ENCODE data around the gene PTPN20.
"Not testable (repeated sequence)": the region's sequence is repeated elsewhere in the genome, so short reads cannot be mapped to it uniquely, and the experiment has no call there.

GRCh38 chr10:46928810-46929209 lies 17.6 kb downstream of the PTPN20 start:
- not testable (repeated sequence) for TF ChIP-seq POLR2A, CTCF, EP300 (IDR thresholded peaks at IDR 0.05)
